HG02981 (cell line): ENCODE data around the gene HTR7.
"Not testable (repeated sequence)": the region's sequence is repeated elsewhere in the genome, so short reads cannot be mapped to it uniquely, and the experiment has no call there.

Experiments used
- ATAC-seq: cut with Tn5 transposase; IDR thresholded peaks from one replicate; pipeline ENCODE4 v1.9.1; 2021; ENCODE audit warnings: mild to moderate bottlenecking, moderate library complexity; ENCODE audit not compliant: unreplicated experiment

Gene HTR7

GRCh38 chr10:90858461-90858968 lies 676 bp upstream of the HTR7 start:
- ATAC-seq, result no peak

- ATAC-seq, result peak; percentile 14
Observed at GRCh38 chr10:90856964-90857634, 740 bp downstream of the HTR7 start.

GRCh38 chr10:90856261-90856660 lies 1.6 kb downstream of the HTR7 start:
- no peak for ATAC-seq

GRCh38 chr10:90855126-90855525 lies 2.7 kb downstream of the HTR7 start:
- ATAC-seq, result no peak

- no peak for ATAC-seq
Observed at GRCh38 chr10:90849956-90850749, 7.7 kb downstream of the HTR7 start.

- no peak for ATAC-seq
Observed at GRCh38 chr10:90847436-90847835, 10.4 kb downstream of the HTR7 start.

- ATAC-seq, result no peak
Observed at GRCh38 chr10:90846746-90847145, 11.1 kb downstream of the HTR7 start.

GRCh38 chr10:90845726-90846125 lies 12.1 kb downstream of the HTR7 start:
- ATAC-seq, result no peak

GRCh38 chr10:90842725-90843124 lies 15.1 kb downstream of the HTR7 start:
- ATAC-seq, result no peak

- no peak for ATAC-seq
Observed at GRCh38 chr10:90837486-90837885, 20.4 kb downstream of the HTR7 start.

GRCh38 chr10:90834326-90834725 lies 23.5 kb downstream of the HTR7 start:
- no peak for ATAC-seq

- ATAC-seq, result no peak
Observed at GRCh38 chr10:90832111-90832510, 25.7 kb downstream of the HTR7 start.

GRCh38 chr10:90822508-90822907 lies 35.3 kb downstream of the HTR7 start:
- ATAC-seq, result no peak

GRCh38 chr10:90821864-90822263 lies 36.0 kb downstream of the HTR7 start:
- not testable (repeated sequence) for ATAC-seq

- no peak for ATAC-seq
Observed at GRCh38 chr10:90819911-90820310, 37.9 kb downstream of the HTR7 start.

- ATAC-seq, result no peak
Observed at GRCh38 chr10:90818736-90819135, 39.1 kb downstream of the HTR7 start.

GRCh38 chr10:90817128-90817889 lies 40.5 kb downstream of the HTR7 start:
- no peak for ATAC-seq

- ATAC-seq, result no peak
Observed at GRCh38 chr10:90816466-90816865, 41.4 kb downstream of the HTR7 start.

- no peak for ATAC-seq
Observed at GRCh38 chr10:90813594-90814365, 44.1 kb downstream of the HTR7 start.

GRCh38 chr10:90807106-90807505 lies 50.7 kb downstream of the HTR7 start:
- not testable (repeated sequence) for ATAC-seq

GRCh38 chr10:90806677-90807076 lies 51.2 kb downstream of the HTR7 start:
- ATAC-seq, result no peak
